ENCODE data around the gene LYPD5.

LYPD5 gene

DNA sequence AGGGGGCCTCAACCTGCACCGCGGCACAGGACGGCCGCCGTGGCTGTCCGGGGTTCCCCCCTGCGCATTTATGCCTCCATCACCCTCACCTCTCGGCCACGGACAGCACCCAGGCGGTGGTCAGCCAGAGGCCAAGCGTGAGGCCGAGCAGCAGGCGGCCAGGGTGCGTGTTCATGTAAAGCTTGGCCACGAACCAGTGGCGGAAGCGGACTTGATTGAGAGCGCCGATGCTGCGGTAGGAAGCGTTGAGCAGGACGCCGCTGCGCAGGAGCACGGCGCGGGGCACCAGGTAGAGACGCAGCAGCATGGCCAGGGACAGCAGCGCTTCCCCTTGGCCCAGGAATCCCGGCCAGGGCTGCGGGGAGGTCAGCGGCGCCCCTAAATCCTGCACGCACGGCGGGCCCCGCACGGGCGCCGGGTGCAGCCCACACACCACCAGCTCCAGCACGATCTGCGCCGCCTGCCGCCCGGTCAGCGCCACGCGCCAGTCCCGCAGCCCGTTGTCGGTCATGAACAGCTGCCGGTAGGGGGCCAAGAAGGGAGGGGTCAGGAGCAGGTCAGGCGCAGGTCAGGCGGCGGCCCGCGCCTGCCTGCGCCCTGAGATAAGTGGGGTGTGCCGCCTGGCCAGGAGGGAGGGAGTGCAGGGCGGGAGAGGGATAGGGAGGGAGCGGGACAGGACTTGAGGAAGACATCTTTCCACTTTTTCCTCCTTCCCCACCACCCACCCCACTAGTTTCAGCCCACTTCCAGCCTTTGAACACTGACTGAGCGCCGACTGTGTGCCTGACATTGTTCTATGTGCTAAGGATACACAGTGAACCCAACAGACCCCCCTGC is 27.9 kb downstream of the LYPD5 start:
- TF ChIP-seq, protein P1, sequence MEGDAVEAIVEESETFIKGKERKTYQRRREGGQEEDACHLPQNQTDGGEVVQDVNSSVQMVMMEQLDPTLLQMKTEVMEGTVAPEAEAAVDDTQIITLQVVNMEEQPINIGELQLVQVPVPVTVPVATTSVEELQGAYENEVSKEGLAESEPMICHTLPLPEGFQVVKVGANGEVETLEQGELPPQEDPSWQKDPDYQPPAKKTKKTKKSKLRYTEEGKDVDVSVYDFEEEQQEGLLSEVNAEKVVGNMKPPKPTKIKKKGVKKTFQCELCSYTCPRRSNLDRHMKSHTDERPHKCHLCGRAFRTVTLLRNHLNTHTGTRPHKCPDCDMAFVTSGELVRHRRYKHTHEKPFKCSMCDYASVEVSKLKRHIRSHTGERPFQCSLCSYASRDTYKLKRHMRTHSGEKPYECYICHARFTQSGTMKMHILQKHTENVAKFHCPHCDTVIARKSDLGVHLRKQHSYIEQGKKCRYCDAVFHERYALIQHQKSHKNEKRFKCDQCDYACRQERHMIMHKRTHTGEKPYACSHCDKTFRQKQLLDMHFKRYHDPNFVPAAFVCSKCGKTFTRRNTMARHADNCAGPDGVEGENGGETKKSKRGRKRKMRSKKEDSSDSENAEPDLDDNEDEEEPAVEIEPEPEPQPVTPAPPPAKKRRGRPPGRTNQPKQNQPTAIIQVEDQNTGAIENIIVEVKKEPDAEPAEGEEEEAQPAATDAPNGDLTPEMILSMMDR (IDR thresholded peaks at IDR 0.05; ENCODE audit: control extremely low read depth, extremely low read depth, low read depth, missing control alignments), result no peak
- DNase-seq (ENCODE audit: extremely low spot score), result no peak
- POLR2A ChIA-PET, result no interaction called here
- CTCF ChIA-PET, result interaction anchor here (1.1 to 9.6 kb wide), 3 partner anchors 11 to 29 kb away, joined by 4 to 234 read pairs (median 53); partner anchors contain the start of gene SMG9

DNA sequence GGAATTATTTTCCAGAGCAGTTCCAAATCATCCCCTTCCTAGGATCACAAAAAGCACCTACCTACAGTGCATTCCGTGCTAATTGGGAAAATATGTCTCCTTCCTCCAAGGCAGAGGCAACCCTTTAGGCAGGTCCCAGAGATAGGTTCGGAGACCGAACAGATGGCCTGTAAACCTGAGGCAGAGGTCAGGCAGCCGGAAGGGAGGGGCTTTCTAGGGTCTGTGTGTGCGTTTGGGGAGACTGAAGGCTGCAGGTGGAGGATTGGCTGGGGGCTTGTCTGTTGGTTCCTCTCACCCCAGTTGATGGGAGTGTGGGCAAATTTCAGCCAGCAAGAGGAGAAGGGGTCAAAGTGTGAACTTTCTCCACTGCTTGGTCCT is 28.5 kb downstream of the LYPD5 start:
- TF ChIP-seq, protein P1 (IDR thresholded peaks at IDR 0.05; ENCODE audit: control extremely low read depth, extremely low read depth, low read depth, missing control alignments), result no peak
- no peak for DNase-seq (ENCODE audit: extremely low spot score)
- ChIA-PET CTCF (interaction anchor here (9.6 kb wide), 1 partner anchor 12 kb away, joined by 234 read pairs; the partner anchor contains the start of gene SMG9), POLR2A (no interaction called here)

DNA sequence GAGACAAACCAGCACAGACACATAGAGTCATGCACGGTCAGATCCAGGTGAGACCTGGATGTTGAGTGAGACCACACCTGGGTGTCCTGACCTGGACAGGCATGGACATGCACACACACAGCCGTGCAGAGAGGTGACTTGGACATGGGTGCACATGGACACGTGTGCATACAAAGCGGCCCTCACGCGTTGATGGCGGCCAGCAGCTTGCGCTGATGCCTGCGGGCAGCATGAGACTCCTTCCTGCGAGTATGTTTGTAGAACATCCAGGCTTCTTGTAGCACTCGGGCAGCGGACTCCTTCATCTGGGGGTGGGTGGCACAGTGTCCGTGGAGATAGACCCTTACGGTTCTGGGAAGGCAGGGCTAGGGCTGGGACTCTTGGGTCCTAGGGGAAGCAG is 33.0 kb downstream of the LYPD5 start:
- POLR2A ChIA-PET, result no interaction called here
- DNase-seq (ENCODE audit: extremely low spot score), result no peak
- TF ChIP-seq, protein P1 (IDR thresholded peaks at IDR 0.05; ENCODE audit: control extremely low read depth, extremely low read depth, low read depth, missing control alignments), result no peak
- CTCF ChIA-PET, result interaction anchor here (1.0 to 20.8 kb wide), 6 partner anchors 9 to 101 kb away, joined by 3 to 234 read pairs (median 24); partner anchors contain the start of genes KCNN4 and SMG9

DNA sequence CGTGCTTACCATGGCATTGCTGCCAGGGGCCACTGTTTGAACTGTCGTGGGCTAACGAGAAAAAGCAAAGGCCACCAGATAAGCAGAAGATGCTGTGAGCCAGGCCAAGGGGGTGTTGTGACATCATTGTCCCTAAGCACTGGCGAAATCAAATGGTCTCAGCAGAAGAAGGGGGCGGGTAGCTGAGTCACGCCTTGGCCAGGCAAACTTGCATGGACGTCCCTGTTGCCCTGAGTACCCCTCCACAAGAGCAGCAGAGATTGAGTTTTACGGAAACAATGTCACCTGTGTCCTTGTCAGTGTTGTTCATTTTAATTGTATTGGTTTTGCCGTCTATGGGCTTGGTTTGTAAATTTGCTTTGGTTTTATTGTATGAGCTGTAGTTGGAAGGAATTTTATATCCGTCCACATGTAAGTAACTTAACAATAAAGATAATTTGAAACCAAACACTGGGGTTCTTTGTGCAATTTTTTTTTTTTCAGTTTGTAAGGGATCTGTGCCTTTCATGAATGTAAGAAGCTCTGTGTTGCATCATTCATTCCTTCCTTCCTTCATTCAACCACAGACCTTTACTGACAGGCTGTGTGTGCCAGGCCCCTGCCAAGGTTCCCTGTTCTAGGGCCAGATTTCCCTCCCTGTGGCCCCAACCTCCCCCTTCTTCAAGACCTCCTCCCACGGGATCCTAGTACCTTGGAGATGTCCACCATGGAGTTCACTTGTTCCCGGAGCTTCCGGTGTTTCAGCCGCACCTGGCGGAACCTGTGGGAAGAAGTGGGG is 33.8 kb downstream of the LYPD5 start:
- ChIA-PET CTCF (interaction anchor here (1.0 to 20.8 kb wide), 7 partner anchors 9 to 27 kb away, joined by 3 to 234 read pairs (median 7); partner anchors contain the start of genes KCNN4 and SMG9), POLR2A (interaction anchor here (1.6 to 1.8 kb wide), 2 partner anchors 9 to 10 kb away, joined by 3 to 6 read pairs; no protein-coding TSS in a partner anchor)
- no peak for DNase-seq (ENCODE audit: extremely low spot score)
- TF ChIP-seq, protein P1 (IDR thresholded peaks at IDR 0.05; ENCODE audit: control extremely low read depth, extremely low read depth, low read depth, missing control alignments), result no peak

DNA sequence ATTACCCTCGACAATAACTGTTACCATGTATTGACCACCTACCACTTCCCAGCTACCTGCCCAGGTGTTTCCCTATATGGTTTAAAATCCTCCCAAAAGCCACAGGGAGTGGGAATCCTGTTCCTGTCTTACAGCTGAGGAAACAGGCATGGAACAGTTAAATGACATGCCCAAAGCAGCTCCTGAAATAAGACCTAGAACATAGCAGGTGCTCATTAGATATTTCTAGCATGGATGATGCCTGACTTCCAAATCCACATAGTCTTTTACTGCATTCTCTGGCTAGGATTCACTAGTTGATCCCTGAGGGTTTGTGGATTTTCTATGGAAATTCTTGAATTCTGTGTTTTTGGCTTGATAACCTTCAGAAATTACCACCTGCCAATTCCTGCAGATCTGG is 34.4 kb downstream of the LYPD5 start:
- POLR2A ChIA-PET, result interaction anchor here (1.6 to 5.1 kb wide), 3 partner anchors 9 to 14 kb away, joined by 3 to 38 read pairs (median 6); partner anchors contain the start of gene SMG9
- DNase-seq (ENCODE audit: extremely low spot score), result no peak
- CTCF ChIA-PET, result interaction anchor here (1.5 to 20.8 kb wide), 9 partner anchors 10 to 31 kb away, joined by 4 to 234 read pairs (median 14); partner anchors contain the start of genes KCNN4 and SMG9
- TF ChIP-seq, protein P1 (IDR thresholded peaks at IDR 0.05; ENCODE audit: control extremely low read depth, extremely low read depth, low read depth, missing control alignments), result no peak

DNA sequence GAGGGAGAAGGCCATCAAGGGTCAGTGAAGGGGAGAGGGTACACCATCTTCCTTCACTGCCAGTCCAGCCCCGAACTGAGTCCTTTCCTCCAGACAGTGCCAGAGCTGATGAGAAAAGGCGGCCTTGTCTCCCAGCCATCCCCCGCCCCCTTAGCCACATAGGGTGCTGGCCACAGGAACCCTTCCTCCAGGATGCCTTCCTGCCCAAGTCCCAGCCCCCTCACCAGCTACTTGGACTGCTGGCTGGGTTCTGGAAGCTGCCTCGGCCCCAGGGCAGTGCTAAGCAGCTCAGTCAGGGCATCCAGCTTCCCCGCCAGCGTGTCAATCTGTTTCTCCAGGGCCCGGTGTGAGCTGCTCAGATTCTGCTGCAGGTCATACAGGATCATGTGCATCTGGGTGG is 34.9 kb downstream of the LYPD5 start:
- TF ChIP-seq, protein P1 (IDR thresholded peaks at IDR 0.05; ENCODE audit: control extremely low read depth, extremely low read depth, low read depth, missing control alignments), result no peak
- ChIA-PET POLR2A (interaction anchor here (1.6 to 5.1 kb wide), 3 partner anchors 9 to 14 kb away, joined by 3 to 38 read pairs (median 6); partner anchors contain the start of gene SMG9), CTCF (interaction anchor here (1.2 to 20.8 kb wide), 11 partner anchors 10 to 42 kb away, joined by 3 to 234 read pairs (median 5); partner anchors contain the start of genes KCNN4 and SMG9)
- DNase-seq (ENCODE audit: extremely low spot score), result no peak

Data from GM10248 (cell line).